ENCODE data around the gene NECTIN4.
"Not testable (repeated sequence)": the region's sequence is repeated elsewhere in the genome, so short reads cannot be mapped to it uniquely, and the experiment has no call there.

Gene NECTIN4

GRCh38 chr1:161089251-161089924 lies at the start of gene NECTIN4:
TSS of gene NECTIN4 (minus strand) at chr1:161089558. CDS start at chr1:161089296, 262 bp downstream.
- no peak for DNase-seq

- DNase-seq = no peak
These were observed 49.1 kb upstream of the NECTIN4 start for GRCh38 chr1:161138431-161138830.

GRCh38 chr1:161137881-161138280 lies 48.5 kb upstream of the NECTIN4 start:
- DNase-seq = no peak

- DNase-seq = no peak
These were observed 43.9 kb upstream of the NECTIN4 start for GRCh38 chr1:161133220-161133740.

- peak; percentile 93 for DNase-seq
These were observed 43.3 kb upstream of the NECTIN4 start, which contains the start of gene DEDD for GRCh38 chr1:161132410-161133219. TSS of gene DEDD (minus strand) at chr1:161132667. CDS start at chr1:161124462, 8,205 bp downstream.

- no peak for DNase-seq
These were observed 42.4 kb upstream of the NECTIN4 start for GRCh38 chr1:161131523-161132409.

- DNase-seq = no peak
These were observed 40.9 kb upstream of the NECTIN4 start for GRCh38 chr1:161130266-161130665.

GRCh38 chr1:161128591-161129420 lies 39.4 kb upstream of the NECTIN4 start:
- no peak for DNase-seq

- DNase-seq = no peak
These were observed 38.3 kb upstream of the NECTIN4 start for GRCh38 chr1:161127649-161128048.

- no peak for DNase-seq
These were observed 33.6 kb upstream of the NECTIN4 start for GRCh38 chr1:161122967-161123366.

- no peak for DNase-seq
These were observed 32.5 kb upstream of the NECTIN4 start for GRCh38 chr1:161121834-161122233.

- DNase-seq = no peak
These were observed 31.8 kb upstream of the NECTIN4 start for GRCh38 chr1:161121042-161121650.

GRCh38 chr1:161119092-161119903 lies 29.9 kb upstream of the NECTIN4 start:
- DNase-seq = no peak

- peak; percentile 71 for DNase-seq
These were observed 28.6 kb upstream of the NECTIN4 start, which contains the start of the genes NIT1 and PFDN2 for GRCh38 chr1:161117759-161118581. TSS of gene NIT1 (plus strand) at chr1:161118105. CDS start at chr1:161118177, 72 bp downstream. TSS of gene PFDN2 (minus strand) at chr1:161118037. CDS start at chr1:161118026, 11 bp downstream.

- DNase-seq = not testable (repeated sequence)
These were observed 26.6 kb upstream of the NECTIN4 start for GRCh38 chr1:161115961-161116360.

- no peak for DNase-seq
These were observed 25.9 kb upstream of the NECTIN4 start for GRCh38 chr1:161115132-161115711.

- DNase-seq = no peak
These were observed 25.2 kb upstream of the NECTIN4 start for GRCh38 chr1:161114556-161114955.

GRCh38 chr1:161113915-161114314 lies 24.6 kb upstream of the NECTIN4 start:
- no peak for DNase-seq

GRCh38 chr1:161111527-161111926 lies 22.2 kb upstream of the NECTIN4 start:
- no peak for DNase-seq

Measured in NCI-H2107 (cell line).